ENCODE data around the gene BOK.

Gene BOK

DNA sequence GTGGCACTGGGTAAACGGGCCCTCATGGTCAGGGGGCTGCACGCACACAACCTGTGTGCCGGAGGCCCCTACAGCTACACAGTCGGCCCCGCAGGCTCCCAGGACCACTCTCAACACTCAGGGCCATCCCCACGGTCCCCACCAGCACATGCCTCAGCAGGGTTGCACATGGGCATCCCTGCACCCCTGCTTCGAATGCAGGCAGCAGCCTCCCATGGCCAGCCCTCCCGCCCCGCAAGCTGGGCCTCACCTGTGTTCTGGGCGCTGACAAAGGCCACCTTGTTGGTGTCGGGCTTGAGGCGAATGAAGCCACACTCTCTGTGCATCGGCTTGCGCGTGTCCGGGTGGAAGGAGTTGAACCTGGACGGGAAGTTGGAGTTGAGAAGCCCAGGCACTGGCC, 44.2 kb downstream of the BOK start:
- no peak overlapping the region for H3K4me3 ChIP-seq (ENCODE audit: low read length, poor library complexity, severe bottlenecking)
- no peaks in the 10 kb centered on the region for H4K20me1 ChIP-seq (ENCODE audit: insufficient read depth, low read length, poor library complexity, severe bottlenecking)
- no peaks in the 10 kb centered on the region for H3K27me3 ChIP-seq (ENCODE audit: insufficient read depth, low read length, poor library complexity, severe bottlenecking)
- H3K9ac ChIP-seq (ENCODE audit: low read depth, low read length, poor library complexity, severe bottlenecking): no peak overlapping the region
- H3K9me2 ChIP-seq (replicated peaks; ENCODE audit: low read depth, low read length): no peaks in the 10 kb centered on the region
- H3K79me2 ChIP-seq (ENCODE audit: insufficient read depth, low read length): no peaks in the 10 kb centered on the region
- TF ChIP-seq EZH2phosphoT487 (IDR thresholded peaks at IDR 0.05; ENCODE audit: borderline replicate concordance): no peak
- TF ChIP-seq, protein P1, sequence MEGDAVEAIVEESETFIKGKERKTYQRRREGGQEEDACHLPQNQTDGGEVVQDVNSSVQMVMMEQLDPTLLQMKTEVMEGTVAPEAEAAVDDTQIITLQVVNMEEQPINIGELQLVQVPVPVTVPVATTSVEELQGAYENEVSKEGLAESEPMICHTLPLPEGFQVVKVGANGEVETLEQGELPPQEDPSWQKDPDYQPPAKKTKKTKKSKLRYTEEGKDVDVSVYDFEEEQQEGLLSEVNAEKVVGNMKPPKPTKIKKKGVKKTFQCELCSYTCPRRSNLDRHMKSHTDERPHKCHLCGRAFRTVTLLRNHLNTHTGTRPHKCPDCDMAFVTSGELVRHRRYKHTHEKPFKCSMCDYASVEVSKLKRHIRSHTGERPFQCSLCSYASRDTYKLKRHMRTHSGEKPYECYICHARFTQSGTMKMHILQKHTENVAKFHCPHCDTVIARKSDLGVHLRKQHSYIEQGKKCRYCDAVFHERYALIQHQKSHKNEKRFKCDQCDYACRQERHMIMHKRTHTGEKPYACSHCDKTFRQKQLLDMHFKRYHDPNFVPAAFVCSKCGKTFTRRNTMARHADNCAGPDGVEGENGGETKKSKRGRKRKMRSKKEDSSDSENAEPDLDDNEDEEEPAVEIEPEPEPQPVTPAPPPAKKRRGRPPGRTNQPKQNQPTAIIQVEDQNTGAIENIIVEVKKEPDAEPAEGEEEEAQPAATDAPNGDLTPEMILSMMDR (conservative IDR thresholded peaks at IDR 0.05; ENCODE audit: low read length): no peak
- no peaks in the 10 kb centered on the region for H3F3A ChIP-seq (ENCODE audit: low read depth)
- no peaks in the 10 kb centered on the region for H3K4me1 ChIP-seq (ENCODE audit: insufficient read depth, low read length, poor library complexity, severe bottlenecking)
- H3K9me3 ChIP-seq (ENCODE audit: insufficient read depth, low read depth, low read length): no peaks in the 10 kb centered on the region
- H2AFZ ChIP-seq (ENCODE audit: low read length): no peak overlapping the region
- H3K4me2 ChIP-seq (ENCODE audit: low read depth, low read length, poor library complexity, severe bottlenecking): no peak overlapping the region
- peaks cover 49% of the 10 kb centered on the region for H3K36me3 ChIP-seq (ENCODE audit: insufficient read depth, low read length)

DNA sequence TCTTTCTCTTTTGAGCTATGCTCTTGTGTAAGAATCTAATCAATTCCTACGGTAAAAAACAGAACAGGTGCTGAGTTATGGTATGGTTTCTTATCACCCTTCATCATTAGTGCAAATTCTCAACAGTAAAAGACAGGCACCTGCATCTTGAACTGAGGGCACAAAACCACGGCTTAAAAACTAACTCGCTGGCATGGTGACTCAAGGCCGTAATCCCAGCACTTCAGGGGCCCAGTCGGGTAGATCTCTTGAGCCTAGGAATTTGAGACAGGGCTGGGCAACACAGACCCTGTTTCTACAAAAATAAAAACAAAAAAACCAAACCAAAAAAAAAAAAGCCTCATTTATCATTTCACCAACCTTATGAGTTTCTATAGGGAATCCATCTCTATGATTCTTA, 45.1 kb downstream of the BOK start:
- TF ChIP-seq EZH2phosphoT487 (IDR thresholded peaks at IDR 0.05; ENCODE audit: borderline replicate concordance): no peak
- TF ChIP-seq, protein P1 (conservative IDR thresholded peaks at IDR 0.05; ENCODE audit: low read length): no peak
- Histone ChIP-seq H3K9me3 (ENCODE audit: insufficient read depth, low read depth, low read length) (no peaks in the 10 kb centered on the region), H3K9me2 (replicated peaks; ENCODE audit: low read depth, low read length) (no peaks in the 10 kb centered on the region), H3K36me3 (ENCODE audit: insufficient read depth, low read length) (peaks cover 55% of the 10 kb centered on the region), H2AFZ (ENCODE audit: low read length) (no peak overlapping the region), H3K9ac (ENCODE audit: low read depth, low read length, poor library complexity, severe bottlenecking) (no peak overlapping the region), H3K4me3 (ENCODE audit: low read length, poor library complexity, severe bottlenecking) (no peak overlapping the region), H4K20me1 (ENCODE audit: insufficient read depth, low read length, poor library complexity, severe bottlenecking) (no peaks in the 10 kb centered on the region), H3K4me1 (ENCODE audit: insufficient read depth, low read length, poor library complexity, severe bottlenecking) (peaks cover 4% of the 10 kb centered on the region), H3K79me2 (ENCODE audit: insufficient read depth, low read length) (no peaks in the 10 kb centered on the region), H3K27me3 (ENCODE audit: insufficient read depth, low read length, poor library complexity, severe bottlenecking) (no peaks in the 10 kb centered on the region), H3F3A (ENCODE audit: low read depth) (no peaks in the 10 kb centered on the region), H3K4me2 (ENCODE audit: low read depth, low read length, poor library complexity, severe bottlenecking) (peak overlapping the region; percentile 34)

GRCh38 chr2:241606186-241606585, 47.6 kb downstream of the BOK start:
- no peaks in the 10 kb centered on the region for H4K20me1 ChIP-seq (ENCODE audit: insufficient read depth, low read length, poor library complexity, severe bottlenecking)
- no peak overlapping the region for H3K9ac ChIP-seq (ENCODE audit: low read depth, low read length, poor library complexity, severe bottlenecking)
- H3K4me2 ChIP-seq (ENCODE audit: low read depth, low read length, poor library complexity, severe bottlenecking): no peak overlapping the region
- H3F3A ChIP-seq (ENCODE audit: low read depth): no peaks in the 10 kb centered on the region
- H3K9me2 ChIP-seq (replicated peaks; ENCODE audit: low read depth, low read length): no peaks in the 10 kb centered on the region
- H3K36me3 ChIP-seq (ENCODE audit: insufficient read depth, low read length): peaks cover 38% of the 10 kb centered on the region
- peaks cover 13% of the 10 kb centered on the region for H3K4me1 ChIP-seq (ENCODE audit: insufficient read depth, low read length, poor library complexity, severe bottlenecking)
- no peak overlapping the region for H2AFZ ChIP-seq (ENCODE audit: low read length)
- H3K27me3 ChIP-seq (ENCODE audit: insufficient read depth, low read length, poor library complexity, severe bottlenecking): no peaks in the 10 kb centered on the region
- TF ChIP-seq, protein P1 (conservative IDR thresholded peaks at IDR 0.05; ENCODE audit: low read length): no peak
- TF ChIP-seq EZH2phosphoT487 (IDR thresholded peaks at IDR 0.05; ENCODE audit: borderline replicate concordance): no peak
- no peak overlapping the region for H3K4me3 ChIP-seq (ENCODE audit: low read length, poor library complexity, severe bottlenecking)
- H3K79me2 ChIP-seq (ENCODE audit: insufficient read depth, low read length): no peaks in the 10 kb centered on the region
- H3K9me3 ChIP-seq (ENCODE audit: insufficient read depth, low read depth, low read length): no peaks in the 10 kb centered on the region
